ENCODE data around the gene AUTS2. TPM values are rescaled to one million over a fixed set of nuclear protein-coding genes. Genes with fewer than 3 reads are reported as not detected.

Gene AUTS2
- total RNA-seq, 3 donors from 2014 or later, result 31.2 to 67.6 (median 36.5) TPM

- DNase-seq (no peak), ATAC-seq (no peak)
- TF ChIP-seq CTCF (IDR thresholded peaks at IDR 0.05), result no peak
- Histone ChIP-seq H3K9me3 (no peaks in the 10 kb centered on the region), H3K36me3 (ENCODE audit: low read depth) (no peaks in the 10 kb centered on the region), H3K4me1 (ENCODE audit: low read depth) (no peaks in the 10 kb centered on the region), H3K4me3 (no peak overlapping the region)
- intact Hi-C loops (cut with DNase I, micrococcal nuclease), result no loop called here
These were observed 1078.0 kb downstream of the AUTS2 start for GRCh38 chr7:70676243-70676642.

GRCh38 chr7:70678621-70679251 lies 1080.5 kb downstream of the AUTS2 start:
- H3K9me3 ChIP-seq, result no peaks in the 10 kb centered on the region
- TF ChIP-seq CTCF (IDR thresholded peaks at IDR 0.05), result no peak
- no peaks in the 10 kb centered on the region for H3K4me1 ChIP-seq (ENCODE audit: low read depth)
- no peak overlapping the region for H3K4me3 ChIP-seq
- no peak for ATAC-seq
- no peak for DNase-seq
- H3K36me3 ChIP-seq (ENCODE audit: low read depth), result no peaks in the 10 kb centered on the region
- intact Hi-C loops (cut with DNase I, micrococcal nuclease), result no loop called here

- H3K4me1 ChIP-seq (ENCODE audit: low read depth), result no peaks in the 10 kb centered on the region
- DNase-seq (no peak), ATAC-seq (no peak)
- no peaks in the 10 kb centered on the region for H3K9me3 ChIP-seq
- intact Hi-C loops (cut with DNase I, micrococcal nuclease), result no loop called here
- no peak for TF ChIP-seq CTCF (IDR thresholded peaks at IDR 0.05)
- H3K36me3 ChIP-seq (ENCODE audit: low read depth), result no peaks in the 10 kb centered on the region
- no peak overlapping the region for H3K4me3 ChIP-seq
These were observed 1081.4 kb downstream of the AUTS2 start for GRCh38 chr7:70679661-70680060.

- H3K4me1 ChIP-seq (ENCODE audit: low read depth), result no peaks in the 10 kb centered on the region
- ATAC-seq (no peak), DNase-seq (no peak)
- H3K4me3 ChIP-seq, result no peak overlapping the region
- intact Hi-C loops (cut with DNase I, micrococcal nuclease), result no loop called here
- H3K36me3 ChIP-seq (ENCODE audit: low read depth), result no peaks in the 10 kb centered on the region
- TF ChIP-seq CTCF (IDR thresholded peaks at IDR 0.05), result no peak
- H3K9me3 ChIP-seq, result no peaks in the 10 kb centered on the region
These were observed 1082.0 kb downstream of the AUTS2 start for GRCh38 chr7:70680306-70680705.

GRCh38 chr7:70680743-70681468 lies 1082.6 kb downstream of the AUTS2 start:
- DNase-seq (no peak), ATAC-seq (no peak)
- no peaks in the 10 kb centered on the region for H3K9me3 ChIP-seq
- TF ChIP-seq CTCF (IDR thresholded peaks at IDR 0.05), result no peak
- no peak overlapping the region for H3K4me3 ChIP-seq
- no peaks in the 10 kb centered on the region for H3K36me3 ChIP-seq (ENCODE audit: low read depth)
- intact Hi-C loops (cut with DNase I, micrococcal nuclease), result no loop called here
- H3K4me1 ChIP-seq (ENCODE audit: low read depth), result no peaks in the 10 kb centered on the region
